NCI-H1417 (cell line): Measurements from ENCODE around the gene ACVR2B.
A peak's percentile ranks its signal among the peaks of the same experiment; 100 is the strongest.

Experiments used
- DNase-seq, 3 experiments: peaks; one replicate each; lab custom pipeline; 2025; lab: John Stamatoyannopoulos, UW

The ACVR2B gene

DNA sequence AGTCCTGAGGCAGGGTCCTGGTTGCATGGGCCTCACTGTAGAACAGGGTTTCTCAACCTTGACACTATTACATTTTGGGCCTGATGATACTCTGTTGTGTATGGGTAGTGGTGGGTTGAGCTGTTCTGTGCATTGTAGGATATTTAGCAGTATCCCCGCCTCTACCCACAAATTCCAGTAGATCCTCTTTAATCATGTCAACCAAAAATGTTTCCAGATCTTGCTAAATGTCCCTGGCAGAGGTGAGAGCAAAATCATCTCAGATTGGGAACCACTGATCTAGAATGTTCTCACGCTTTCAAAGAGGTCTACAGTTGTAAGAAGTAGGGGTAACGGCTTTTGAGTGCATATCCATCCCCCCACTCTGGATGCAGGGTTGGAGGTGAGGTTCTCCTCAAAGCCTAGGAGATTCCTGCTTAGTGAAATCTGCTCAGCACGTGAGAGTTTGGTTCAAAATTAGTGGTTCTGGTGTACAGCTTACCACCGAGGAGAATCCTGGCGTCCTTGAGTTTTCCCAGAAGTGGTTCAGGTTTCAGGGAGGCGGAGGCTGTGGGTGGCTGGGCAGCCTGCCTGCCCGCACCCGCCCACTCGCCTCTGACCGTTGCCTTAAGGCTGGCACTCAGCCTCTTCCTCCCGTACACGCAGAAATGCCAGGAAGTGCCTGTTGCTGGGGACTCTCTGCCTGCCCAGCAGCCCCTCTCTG is 5.3 kb downstream of the ACVR2B start:
- DNase-seq: no peak

GRCh38 chr3:38459499-38460048 is 5.9 kb downstream of the ACVR2B start:
- no peak for DNase-seq

DNA sequence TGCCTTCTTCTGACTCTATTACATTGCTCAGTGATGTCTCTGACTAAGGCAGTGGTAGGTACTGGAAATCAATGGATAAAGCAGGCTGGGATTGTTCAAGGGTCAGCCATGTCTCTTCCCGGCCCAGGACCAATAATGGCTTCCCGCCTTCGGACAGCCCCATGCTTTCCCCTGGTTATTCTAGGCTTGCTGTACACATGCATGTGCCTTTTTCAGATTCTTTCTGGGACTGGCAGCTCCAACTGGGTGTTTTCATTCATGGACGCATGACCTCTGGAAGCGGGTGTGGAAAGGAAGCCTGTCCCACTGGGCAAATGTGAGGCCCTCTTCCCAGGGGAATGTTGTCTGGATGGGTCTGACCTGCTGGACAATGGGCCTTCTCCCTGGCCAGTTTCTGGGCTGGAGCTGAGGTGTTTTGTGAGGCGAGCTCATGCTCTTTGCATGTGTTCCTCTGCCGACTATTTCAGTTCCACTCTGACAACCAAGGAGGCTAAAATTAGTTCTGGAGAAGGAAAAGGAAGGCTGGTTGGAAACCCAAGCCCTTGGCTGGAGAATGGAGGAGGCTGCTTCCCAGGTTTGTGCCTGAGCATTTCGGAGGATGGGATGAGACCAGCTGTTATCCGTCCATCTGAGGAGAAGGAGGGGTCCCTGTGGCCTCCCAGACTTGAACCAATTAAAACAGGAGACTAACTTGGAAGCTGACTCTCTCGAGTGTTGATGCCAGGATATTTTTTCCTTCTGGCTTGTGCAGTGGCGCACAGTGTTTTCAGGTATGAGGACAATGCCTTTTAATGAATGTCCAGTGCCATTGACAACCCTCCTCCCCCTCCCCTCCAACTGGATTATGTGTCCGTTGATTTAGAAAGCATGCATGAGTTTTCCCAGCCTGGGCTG is 6.9 kb downstream of the ACVR2B start:
- DNase-seq: no peak

DNA sequence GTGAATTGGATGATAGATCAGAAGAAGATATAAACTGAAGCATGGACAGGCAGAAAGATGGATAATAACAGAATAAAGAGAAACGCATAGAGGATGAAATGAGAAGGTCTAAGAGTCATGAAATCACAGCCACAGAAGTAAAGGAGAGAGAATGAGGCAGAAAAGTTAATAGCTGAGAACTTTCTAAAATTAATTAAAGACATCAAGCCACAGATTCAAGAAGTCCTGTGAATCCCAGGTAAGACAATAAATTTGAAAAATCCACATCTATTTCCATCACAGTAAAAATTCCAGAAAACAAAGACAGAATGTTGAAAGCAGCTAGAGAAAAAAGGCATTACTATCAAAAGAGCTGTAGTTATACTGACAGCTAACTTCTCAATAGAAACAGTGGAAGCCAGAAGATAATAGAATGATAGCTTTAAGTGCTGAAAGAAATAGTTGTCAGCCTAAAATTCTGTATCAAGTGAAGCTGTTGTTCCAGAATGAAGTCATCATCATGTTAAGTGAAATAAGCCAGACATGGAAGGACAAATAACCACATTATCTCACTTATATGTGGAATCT is 12.0 kb downstream of the ACVR2B start:
- DNase-seq: no peak

- DNase-seq: no peak
Observed at GRCh38 chr3:38468765-38469164, 15.1 kb downstream of the ACVR2B start.

DNA sequence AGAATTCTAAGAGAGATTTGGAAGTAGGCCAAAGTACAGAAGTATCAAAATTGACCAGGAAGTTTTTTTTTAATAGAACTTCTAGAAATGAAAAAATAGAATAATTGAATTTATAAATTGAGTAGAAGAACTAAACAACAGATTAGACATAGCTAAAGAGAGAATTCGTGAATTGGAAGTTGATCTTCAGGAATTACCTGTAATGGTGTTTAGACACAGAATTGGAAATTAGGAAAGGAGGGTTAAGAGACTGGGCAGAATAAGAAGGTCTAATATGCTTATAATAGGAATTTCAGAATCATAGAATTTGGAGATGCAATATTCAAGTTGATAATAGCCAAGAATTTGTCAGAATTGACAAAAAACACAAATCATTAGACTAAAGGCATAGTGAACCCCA is 16.2 kb downstream of the ACVR2B start:
- DNase-seq: no peak

GRCh38 chr3:38471260-38471857 is 17.7 kb downstream of the ACVR2B start:
- DNase-seq: no peak

GRCh38 chr3:38472342-38472741 is 18.7 kb downstream of the ACVR2B start:
- DNase-seq: no peak

DNA sequence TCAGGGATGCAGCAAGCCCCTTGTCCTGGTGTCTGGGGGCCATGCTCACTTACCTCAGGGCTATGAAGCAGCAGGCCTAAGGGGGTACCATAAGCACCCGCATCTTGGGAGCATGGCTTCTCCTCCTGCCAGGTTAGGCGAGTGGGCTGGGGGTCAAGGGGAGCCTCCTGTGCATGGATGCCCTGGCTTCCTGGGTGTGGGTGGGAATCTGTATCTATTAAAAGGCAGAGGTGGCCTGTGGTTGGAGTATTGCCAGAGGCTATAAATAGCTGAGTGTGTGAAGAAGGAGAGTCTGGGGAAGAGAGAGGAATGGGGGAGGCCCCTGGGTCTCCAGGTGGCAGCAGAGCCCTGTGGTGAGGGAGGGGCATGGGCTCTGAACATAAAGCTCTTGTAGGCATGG is 19.5 kb downstream of the ACVR2B start:
- peak in 1 of 3 experiments; percentile 36 for DNase-seq

DNA sequence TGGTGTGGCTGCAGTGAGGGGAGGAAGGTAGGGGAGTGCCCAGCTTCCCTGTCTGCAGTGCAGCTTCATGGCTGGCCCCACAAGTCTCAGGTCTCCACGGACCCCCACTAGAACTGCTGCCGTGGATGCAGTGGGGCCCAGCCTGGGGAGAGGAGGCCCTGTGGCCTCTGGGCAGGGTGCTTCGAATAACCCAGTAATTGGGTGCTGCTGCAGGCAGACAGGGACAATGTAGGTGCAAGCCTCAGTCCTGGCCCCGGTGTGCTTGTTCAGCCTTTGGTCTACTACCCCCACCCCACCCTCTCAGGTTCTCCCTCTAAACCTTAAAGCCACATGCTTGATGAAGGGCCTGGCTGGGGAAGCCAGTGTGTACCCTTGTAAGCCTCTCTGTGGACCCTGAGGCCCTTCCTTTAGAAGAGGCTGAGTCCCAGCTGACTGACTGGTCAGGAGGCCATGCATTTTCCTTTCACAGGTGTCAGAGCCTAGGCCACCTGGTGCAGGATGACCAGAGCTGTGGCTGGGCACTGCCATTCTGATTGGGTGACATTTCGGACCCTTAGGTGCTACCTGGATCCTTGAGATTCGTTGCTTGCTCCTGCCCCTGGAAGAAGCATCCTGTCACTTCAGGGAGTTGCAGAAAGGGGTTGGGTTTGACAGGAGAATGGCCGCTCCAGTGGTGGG is 21.4 kb downstream of the ACVR2B start:
- DNase-seq: no peak

- DNase-seq: no peak
Observed at GRCh38 chr3:38475716-38476115, 22.0 kb downstream of the ACVR2B start.

DNA sequence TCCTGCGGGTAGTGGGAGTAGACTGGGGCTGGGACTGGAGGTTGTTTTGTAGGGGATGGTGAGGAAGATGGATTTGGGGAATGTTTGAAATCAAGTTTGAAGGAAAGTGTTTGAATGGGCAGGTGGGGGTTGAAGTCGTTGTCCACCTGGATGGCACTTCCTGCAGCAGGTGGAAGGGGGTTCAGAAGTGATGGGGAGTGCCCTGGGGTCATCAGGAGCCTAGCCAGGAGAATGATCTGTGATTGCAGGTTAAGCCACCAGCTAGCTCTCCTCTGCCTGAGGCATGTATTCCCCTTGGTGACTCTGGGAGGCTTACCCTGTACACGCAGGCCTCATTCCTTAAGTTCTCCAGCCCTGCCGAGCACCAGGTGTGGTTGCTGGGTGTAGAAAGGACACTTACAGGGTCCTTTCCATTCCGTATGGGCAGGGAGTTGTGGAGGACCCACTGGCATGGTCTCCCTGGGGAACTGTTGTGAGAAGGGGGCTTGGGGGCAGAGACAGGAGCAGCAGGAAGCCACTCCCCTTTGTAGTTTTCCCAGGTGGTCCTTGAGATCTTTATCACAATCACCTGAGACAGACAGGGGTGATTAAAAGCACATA is 22.6 kb downstream of the ACVR2B start:
- no peak for DNase-seq

GRCh38 chr3:38477057-38477820 is 23.5 kb downstream of the ACVR2B start:
- no peak for DNase-seq

DNA sequence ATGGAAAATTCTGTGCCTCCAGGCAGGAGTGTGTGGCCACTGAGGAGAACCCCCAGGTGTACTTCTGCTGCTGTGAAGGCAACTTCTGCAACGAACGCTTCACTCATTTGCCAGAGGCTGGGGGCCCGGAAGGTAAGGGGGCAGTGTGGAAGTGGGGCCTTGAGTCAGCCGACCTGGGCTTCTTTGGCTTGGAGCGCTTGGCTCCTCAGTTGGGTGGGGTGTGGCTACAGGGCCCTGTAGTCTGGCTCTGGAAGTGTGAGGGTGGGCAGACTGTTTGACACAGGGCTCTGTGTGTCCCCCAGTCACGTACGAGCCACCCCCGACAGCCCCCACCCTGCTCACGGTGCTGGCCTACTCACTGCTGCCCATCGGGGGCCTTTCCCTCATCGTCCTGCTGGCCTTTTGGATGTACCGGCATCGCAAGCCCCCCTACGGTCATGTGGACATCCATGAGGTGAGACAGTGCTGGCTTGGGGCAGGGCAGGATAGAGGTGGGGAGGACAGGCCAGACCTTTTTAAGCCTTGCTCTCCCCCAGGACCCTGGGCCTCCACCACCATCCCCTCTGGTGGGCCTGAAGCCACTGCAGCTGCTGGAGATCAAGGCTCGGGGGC is 24.3 kb downstream of the ACVR2B start:
- no peak for DNase-seq

- DNase-seq: no peak
Observed at GRCh38 chr3:38478901-38479300, 25.2 kb downstream of the ACVR2B start.

- DNase-seq: peak; percentile 12 to 59 (median 19)
Observed at GRCh38 chr3:38479431-38480092, 25.9 kb downstream of the ACVR2B start.

DNA sequence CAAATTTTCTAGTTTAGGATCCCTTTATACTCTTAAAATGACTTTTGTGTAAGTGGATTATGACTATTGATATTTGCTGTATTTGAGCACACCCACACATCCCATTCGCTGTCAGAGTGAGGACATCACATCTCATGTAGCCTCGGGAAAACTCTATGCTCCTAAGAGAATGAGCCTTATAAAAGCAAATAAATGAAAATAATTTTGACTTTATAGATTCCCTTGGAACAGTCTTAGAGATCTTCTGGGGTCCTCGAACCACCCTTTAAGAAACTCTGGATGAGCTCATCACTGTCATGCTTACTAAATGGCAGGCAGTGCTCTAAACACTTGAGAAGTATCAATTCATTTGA is 26.4 kb downstream of the ACVR2B start:
- no peak for DNase-seq

DNA sequence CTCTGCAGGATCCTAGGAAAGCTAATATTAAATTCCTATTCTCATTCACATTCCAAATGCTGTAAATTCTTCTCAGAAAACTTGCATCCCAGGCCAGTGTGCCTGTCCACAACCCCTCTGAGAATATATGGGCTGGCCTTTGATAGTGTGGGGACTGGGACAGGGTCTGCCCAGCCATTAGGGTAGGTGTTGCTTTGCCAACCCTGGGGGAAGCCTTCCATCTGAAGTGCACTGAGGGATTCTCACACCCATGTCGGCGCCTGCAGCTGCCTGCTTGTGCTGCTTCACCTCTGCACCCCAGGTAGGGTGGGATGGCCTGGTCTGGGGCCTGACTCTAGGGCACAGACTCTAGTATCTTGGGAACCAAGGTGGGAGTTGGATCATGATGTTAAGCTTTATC is 27.2 kb downstream of the ACVR2B start:
- DNase-seq: no peak

DNA sequence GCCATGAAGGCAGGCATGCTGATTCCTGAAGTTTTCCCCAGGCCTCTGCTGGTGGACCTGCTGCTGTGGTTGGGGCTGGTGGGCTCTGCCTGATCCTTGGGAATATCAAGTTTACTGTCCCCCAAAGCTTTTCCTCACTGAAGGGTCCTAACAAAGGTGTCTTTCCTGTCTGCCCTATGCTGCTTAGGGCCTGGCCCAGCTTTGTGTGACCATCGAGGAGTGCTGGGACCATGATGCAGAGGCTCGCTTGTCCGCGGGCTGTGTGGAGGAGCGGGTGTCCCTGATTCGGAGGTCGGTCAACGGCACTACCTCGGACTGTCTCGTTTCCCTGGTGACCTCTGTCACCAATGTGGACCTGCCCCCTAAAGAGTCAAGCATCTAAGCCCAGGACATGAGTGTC is 29.3 kb downstream of the ACVR2B start:
- no peak for DNase-seq

GRCh38 chr3:38487323-38487722 is 33.6 kb downstream of the ACVR2B start:
- DNase-seq: no peak
